Brain microvascular endothelial cell (primary cell): ENCODE data around the gene NEGR1.

Experiments used
- DNase-seq: peaks from one replicate; pipeline ENCODE4 v3.0.0-alpha.2; 2020
- H3K27ac ChIP-seq: fragments of 250-450 bp; sonication (Bioruptor Pico); 2 replicates; pipeline ENCODE4 v1.5.1; 2020; ENCODE audit warnings: mild to moderate bottlenecking, moderate library complexity
- H3K27me3 ChIP-seq: fragments of 250-450 bp; sonication (Bioruptor Pico); replicated peaks from 2 replicates; pipeline ENCODE4 v1.5.1; 2020; ENCODE audit warnings: mild to moderate bottlenecking
- H3K36me3 ChIP-seq: fragments of 250-450 bp; sonication (Bioruptor Pico); replicated peaks from 2 replicates; pipeline ENCODE4 v1.5.1; 2020; ENCODE audit warnings: mild to moderate bottlenecking
- H3K4me3 ChIP-seq: 2 replicates; pipeline ENCODE4 v1.5.1; 2011; ENCODE audit warnings: low read depth, mild to moderate bottlenecking, control low read depth, low read length, moderate library complexity
- CTCF ChIP-seq: IDR thresholded peaks from 2 replicates; pipeline ENCODE4 v1.5.1; 2011; ENCODE audit warnings: low read depth, mild to moderate bottlenecking, moderate library complexity, low read length, control low read depth, inconsistent platforms; ENCODE audit errors: missing control alignments
- in situ Hi-C: cut with HindIII; loops from 2 replicates; pipeline ENCODE4 v1.10.0; 2017; ENCODE audit warnings: low sequenced_read_pairs, low pct_ligation_motif_present

NEGR1 gene

GRCh38 chr1:72094209-72094608 is 188.1 kb downstream of the NEGR1 start:
- Histone ChIP-seq H3K4me3 (no peak overlapping the region), H3K27ac (no peak overlapping the region), H3K27me3 (no peaks in the 10 kb centered on the region), H3K36me3 (no peaks in the 10 kb centered on the region)
- no peak for TF ChIP-seq CTCF
- in situ Hi-C loops: no loop called here
- no peak for DNase-seq

GRCh38 chr1:72086394-72086793 is 195.9 kb downstream of the NEGR1 start:
- no peak for TF ChIP-seq CTCF
- H3K36me3 ChIP-seq: no peaks in the 10 kb centered on the region
- in situ Hi-C loops: no loop called here
- H3K27ac ChIP-seq: no peak overlapping the region
- no peak overlapping the region for H3K4me3 ChIP-seq
- no peak for DNase-seq
- no peaks in the 10 kb centered on the region for H3K27me3 ChIP-seq

GRCh38 chr1:72075425-72075824 is 206.9 kb downstream of the NEGR1 start:
- H3K27ac ChIP-seq: no peak overlapping the region
- TF ChIP-seq CTCF: no peak
- in situ Hi-C loops: no loop called here
- H3K4me3 ChIP-seq: no peak overlapping the region
- no peaks in the 10 kb centered on the region for H3K36me3 ChIP-seq
- no peak for DNase-seq
- no peaks in the 10 kb centered on the region for H3K27me3 ChIP-seq

- DNase-seq: no peak
- Histone ChIP-seq H3K4me3 (no peak overlapping the region), H3K27me3 (no peaks in the 10 kb centered on the region), H3K27ac (no peak overlapping the region), H3K36me3 (no peaks in the 10 kb centered on the region)
- in situ Hi-C loops: no loop called here
- TF ChIP-seq CTCF: no peak
Observed at GRCh38 chr1:72066431-72066830, 215.9 kb downstream of the NEGR1 start.

- Histone ChIP-seq H3K4me3 (no peak overlapping the region), H3K27me3 (no peaks in the 10 kb centered on the region), H3K36me3 (no peaks in the 10 kb centered on the region), H3K27ac (no peak overlapping the region)
- no peak for TF ChIP-seq CTCF
- no peak for DNase-seq
- in situ Hi-C loops: no loop called here
Observed at GRCh38 chr1:72064196-72065075, 217.9 kb downstream of the NEGR1 start.
